GM19099 (cell line): ENCODE measurements around the gene SELENON.

Experiments used
- POLR2A ChIP-seq: IDR thresholded peaks from 3 replicates; pipeline ENCODE4 v1.6.1; 2011; ENCODE audit warnings: low read depth; ENCODE audit not compliant: insufficient read length; ENCODE audit errors: extremely low read depth

Gene SELENON

GRCh38 chr1:25798666-25799351 lies 1.2 kb upstream of the SELENON start:
- TF ChIP-seq POLR2A: no peak

DNA sequence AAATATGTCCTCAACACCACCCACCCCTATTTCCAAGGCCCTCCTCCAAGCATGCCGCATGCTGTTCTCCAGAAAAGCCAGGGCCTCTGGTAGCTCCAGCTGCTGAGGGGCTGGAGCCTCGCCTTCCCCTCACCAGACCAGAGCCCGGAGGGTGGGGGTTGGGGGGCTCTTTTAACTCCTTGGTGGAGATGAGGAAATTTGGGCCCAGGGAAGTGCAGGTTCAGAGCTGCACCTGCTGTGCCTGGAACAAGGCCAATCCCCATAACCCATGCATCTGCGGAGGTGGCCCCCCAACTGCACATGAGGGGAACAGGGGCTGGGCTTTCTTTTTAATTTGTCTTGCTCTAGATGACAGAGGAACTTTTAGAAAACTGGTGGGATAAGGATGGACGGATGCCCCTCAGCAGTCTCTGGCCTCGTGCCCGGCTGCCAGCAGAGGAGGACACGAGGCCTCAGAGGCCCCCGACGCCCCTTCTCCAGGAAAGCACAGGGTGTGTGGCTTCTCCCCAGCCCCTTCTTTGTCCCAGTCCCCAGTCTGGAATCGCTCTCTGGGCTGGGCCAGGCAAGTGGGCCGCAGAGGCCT lies 550 bp upstream of the SELENON start:
- no peak for TF ChIP-seq POLR2A

DNA sequence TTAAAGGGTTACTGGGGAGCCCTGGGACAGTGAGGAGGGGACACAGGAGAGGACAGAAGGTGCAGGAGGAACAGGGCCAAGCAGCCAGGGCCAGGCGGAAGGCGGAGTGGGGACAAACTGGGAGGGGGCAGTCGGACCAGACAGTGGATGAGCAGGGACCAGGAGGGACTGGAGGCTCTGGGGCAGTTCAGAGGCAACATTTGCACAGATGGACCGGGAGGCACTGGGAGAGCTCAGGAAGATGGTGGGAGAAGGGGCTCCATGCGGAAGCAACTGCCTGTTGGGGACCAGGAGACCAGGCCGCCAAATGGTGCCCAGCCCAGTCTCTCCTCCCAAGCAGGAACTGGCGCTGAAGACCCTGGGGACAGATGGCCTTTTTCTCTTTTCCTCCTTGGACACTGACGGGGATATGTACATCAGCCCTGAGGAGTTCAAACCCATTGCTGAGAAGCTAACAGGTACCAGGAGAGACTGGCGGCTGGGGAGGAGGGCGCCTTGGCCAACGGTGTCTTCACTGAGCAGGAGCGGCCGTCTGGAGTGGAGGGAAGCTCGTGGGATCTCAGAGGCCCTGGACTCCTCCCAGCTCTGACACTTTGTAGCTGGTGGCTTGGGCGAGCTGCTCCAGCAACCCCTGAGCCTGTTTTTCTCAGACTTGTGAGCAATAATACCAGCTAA lies 847 bp downstream of the SELENON start:
- no peak for TF ChIP-seq POLR2A

- no peak for TF ChIP-seq POLR2A
Observed at GRCh38 chr1:25802915-25803314, 2.9 kb downstream of the SELENON start.

GRCh38 chr1:25803368-25803767 lies 3.4 kb downstream of the SELENON start:
- TF ChIP-seq POLR2A: no peak

GRCh38 chr1:25804244-25804963 lies 4.4 kb downstream of the SELENON start:
- TF ChIP-seq POLR2A: no peak

GRCh38 chr1:25804964-25805862 lies 5.2 kb downstream of the SELENON start:
- TF ChIP-seq POLR2A: no peak

- TF ChIP-seq POLR2A: no peak
Observed at GRCh38 chr1:25805863-25806225, 5.9 kb downstream of the SELENON start.

- TF ChIP-seq POLR2A: no peak
Observed at GRCh38 chr1:25806418-25806817, 6.4 kb downstream of the SELENON start.

DNA sequence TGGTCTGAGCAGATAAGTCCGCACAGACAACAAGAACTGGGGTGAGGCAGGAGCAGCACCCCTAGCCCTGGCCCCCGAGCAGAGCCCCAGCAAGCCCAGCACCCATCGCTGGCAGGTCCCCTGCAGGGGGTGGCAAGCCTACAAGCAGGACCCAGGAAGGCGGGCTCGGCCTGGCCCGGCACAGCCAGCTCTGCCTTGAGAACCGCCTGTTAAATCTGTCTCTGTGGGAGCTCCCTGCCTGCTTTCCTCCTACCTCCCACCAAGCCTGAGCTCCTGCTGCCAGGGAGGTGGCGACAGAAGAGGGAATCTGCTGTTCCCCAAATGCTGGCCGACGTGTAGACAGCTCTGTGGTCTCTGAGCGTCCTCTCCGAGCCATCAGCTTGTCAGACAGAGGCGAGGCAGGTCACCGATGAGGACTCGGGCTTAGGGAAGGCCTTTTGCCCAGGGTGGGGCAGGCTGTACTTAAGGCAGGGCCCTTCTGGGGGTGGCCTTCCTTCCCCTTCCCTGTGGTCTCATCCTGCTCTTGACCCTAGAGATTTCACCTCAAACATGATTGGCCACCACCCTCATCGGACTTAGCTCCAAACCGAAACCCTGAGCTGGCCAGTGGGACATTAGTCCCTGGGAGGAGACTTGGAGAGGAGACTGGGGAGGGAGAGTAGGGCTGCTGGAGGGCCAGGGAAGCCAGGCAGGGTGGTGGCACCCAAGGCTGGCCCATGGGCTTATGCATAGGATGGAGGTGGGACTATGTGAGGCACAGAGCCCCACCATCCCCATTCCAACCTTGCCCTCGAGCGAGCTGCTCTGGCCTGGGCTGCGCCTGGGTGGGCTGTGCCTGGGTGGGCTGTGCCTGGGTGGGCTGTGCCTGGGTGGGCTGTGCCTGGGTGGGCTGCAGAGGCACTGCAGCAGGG lies 7.7 kb downstream of the SELENON start:
- TF ChIP-seq POLR2A: no peak

DNA sequence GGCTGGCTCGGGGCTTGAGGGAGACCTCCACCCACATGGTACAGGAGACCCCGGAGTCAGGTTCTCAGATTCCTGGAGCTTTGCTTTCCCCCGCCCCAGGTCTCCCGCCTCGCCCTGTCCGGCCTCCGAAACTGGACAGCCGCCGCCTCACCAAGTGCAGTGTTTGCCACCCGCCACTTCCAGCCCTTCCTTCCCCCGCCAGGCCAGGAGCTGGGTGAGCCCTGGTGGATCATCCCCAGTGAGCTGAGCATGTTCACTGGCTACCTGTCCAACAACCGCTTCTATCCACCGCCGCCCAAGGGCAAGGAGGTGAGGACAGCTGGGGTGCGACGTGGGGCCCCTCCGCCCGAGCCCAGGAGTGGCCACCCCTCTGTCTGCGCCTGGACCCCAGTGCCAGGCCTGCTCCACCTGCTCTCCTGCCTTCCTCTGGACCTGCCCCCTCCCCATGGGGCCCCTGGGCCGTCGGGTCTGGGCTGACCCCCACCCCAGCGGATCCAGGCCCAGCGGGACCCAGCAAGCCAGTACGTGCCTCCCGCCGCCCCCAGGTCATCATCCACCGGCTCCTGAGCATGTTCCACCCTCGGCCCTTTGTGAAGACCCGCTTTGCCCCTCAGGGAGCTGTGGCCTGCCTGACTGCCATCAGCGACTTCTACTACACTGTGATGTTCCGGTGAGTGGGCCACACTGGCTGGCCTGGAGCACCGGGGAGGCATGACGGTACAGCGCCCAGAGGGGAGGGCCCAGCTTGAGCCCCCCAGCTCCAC lies 8.7 kb downstream of the SELENON start:
- no peak for TF ChIP-seq POLR2A

GRCh38 chr1:25809283-25809926 lies 9.4 kb downstream of the SELENON start:
- TF ChIP-seq POLR2A: no peak
